ENCODE measurements around the gene LRRC4C.

DNA sequence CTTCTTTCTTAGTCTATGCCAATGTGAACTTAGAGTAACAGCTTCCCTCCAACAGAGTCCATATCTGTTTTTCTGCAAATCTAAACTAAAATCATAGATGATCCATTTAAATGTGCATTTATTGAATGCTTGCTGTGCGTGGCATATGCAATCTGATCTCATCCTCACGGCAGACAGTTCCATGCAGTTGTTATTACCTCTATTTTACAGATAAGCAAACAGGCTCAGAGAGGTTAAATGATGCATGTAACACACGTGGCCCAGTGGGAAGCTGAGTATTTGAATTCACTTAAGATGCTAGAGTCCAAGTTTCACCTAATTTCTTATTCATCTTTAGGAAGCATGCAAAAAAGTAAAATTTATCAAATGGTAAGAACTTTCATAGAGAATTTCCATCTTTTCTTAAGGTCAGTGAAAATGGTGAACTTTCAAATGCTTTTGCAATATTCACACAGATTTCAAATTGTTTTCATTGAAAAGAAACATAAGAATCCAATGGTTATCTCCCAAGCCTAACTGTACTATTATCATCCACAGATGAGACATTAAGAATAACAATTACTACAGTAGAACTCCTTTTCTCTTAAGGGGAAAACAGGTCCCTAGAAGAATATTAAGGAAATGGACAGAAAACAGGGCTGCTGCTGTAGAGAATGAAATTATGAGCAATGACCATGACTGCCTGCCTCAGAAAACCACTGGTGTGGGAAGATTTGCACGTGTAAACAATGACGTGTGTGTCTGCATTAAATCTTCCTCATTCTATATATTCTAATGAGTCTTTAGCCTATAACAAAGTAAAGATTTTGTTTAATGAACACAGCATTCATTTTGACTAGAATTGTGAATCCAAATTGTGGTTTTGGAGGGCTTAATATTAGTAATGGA, 1171.3 kb downstream of the LRRC4C start:
- TF ChIP-seq, protein P1, sequence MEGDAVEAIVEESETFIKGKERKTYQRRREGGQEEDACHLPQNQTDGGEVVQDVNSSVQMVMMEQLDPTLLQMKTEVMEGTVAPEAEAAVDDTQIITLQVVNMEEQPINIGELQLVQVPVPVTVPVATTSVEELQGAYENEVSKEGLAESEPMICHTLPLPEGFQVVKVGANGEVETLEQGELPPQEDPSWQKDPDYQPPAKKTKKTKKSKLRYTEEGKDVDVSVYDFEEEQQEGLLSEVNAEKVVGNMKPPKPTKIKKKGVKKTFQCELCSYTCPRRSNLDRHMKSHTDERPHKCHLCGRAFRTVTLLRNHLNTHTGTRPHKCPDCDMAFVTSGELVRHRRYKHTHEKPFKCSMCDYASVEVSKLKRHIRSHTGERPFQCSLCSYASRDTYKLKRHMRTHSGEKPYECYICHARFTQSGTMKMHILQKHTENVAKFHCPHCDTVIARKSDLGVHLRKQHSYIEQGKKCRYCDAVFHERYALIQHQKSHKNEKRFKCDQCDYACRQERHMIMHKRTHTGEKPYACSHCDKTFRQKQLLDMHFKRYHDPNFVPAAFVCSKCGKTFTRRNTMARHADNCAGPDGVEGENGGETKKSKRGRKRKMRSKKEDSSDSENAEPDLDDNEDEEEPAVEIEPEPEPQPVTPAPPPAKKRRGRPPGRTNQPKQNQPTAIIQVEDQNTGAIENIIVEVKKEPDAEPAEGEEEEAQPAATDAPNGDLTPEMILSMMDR (IDR thresholded peaks at IDR 0.05) = no peak
- no peak for TF ChIP-seq POLR2A (IDR thresholded peaks at IDR 0.05)
